Neural crest cell (in vitro differentiated cells): ENCODE results near the gene TOMM6. TPM values are rescaled to one million over a fixed set of nuclear protein-coding genes. Genes with fewer than 3 reads are reported as not detected.

Experiments
- DNase-seq: peaks from one replicate; pipeline ENCODE4 v3.0.0; 2021; ENCODE audit warnings: low read depth, mixed read lengths, low spot score
- H3K27ac Mint-ChIP-seq: one replicate; pipeline ENCODE4 v1.8.0; 2021; ENCODE audit warnings: mild to moderate bottlenecking, mixed read lengths; ENCODE audit not compliant: unreplicated experiment
- H3K27me3 Mint-ChIP-seq: 2 replicates; pipeline ENCODE4 v1.8.0; 2021; ENCODE audit warnings: low read depth, mild to moderate bottlenecking, mixed read lengths
- H3K36me3 Mint-ChIP-seq: 2 replicates; pipeline ENCODE4 v1.8.0; 2021; ENCODE audit warnings: low read depth, mild to moderate bottlenecking, mixed read lengths
- H3K4me1 Mint-ChIP-seq: 2 replicates; pipeline ENCODE4 v1.8.0; 2021; ENCODE audit warnings: mixed read lengths
- H3K4me3 Mint-ChIP-seq: one replicate; pipeline ENCODE4 v1.8.0; 2021; ENCODE audit warnings: mild to moderate bottlenecking, mixed read lengths
- H3K9me3 Mint-ChIP-seq: 2 replicates; pipeline ENCODE4 v1.8.0; 2021; ENCODE audit warnings: mixed read lengths
- CTCF ChIP-seq: fragments of 200-600 bp; sonication (generic); conservative IDR thresholded peaks from 2 replicates; pipeline ENCODE4 v1.5.0; 2021; ENCODE audit warnings: antibody characterized with exemption, mild to moderate bottlenecking
- total RNA-seq: library from RNA; stranded (reverse); gene quantifications from 2 replicates; pipeline ENCODE4 v1.2.1, GENCODE V29; 2021

TOMM6 gene
- total RNA-seq, 1 donor from 2014 or later, result 249 TPM

- Mint-ChIP-seq H3K4me1 (peaks cover 17% of the 10 kb centered on the region), H3K36me3 (no peaks in the 10 kb centered on the region), H3K9me3 (no peaks in the 10 kb centered on the region), H3K27ac (peak within 1 kb of the TSS; percentile 79), H3K4me3 (peak within 1 kb of the TSS; percentile 94), H3K27me3 (peaks cover 6% of the 10 kb centered on the region)
- peak; percentile 100 for DNase-seq
- peak; percentile 92 for TF ChIP-seq CTCF
These were observed 7.5 kb upstream of the TOMM6 start, which contains the start of gene FRS3 for GRCh38 chr6:41779788-41780550. Gene FRS3, minus strand, starts transcription at chr6:41779900. Its CDS starts 2,913 bp downstream, at chr6:41776987.

GRCh38 chr6:41780551-41781365 lies 6.7 kb upstream of the TOMM6 start, which contains the start of gene PRICKLE4:
Gene PRICKLE4, plus strand, starts transcription at chr6:41780782. Its CDS starts 2,692 bp downstream, at chr6:41783474.
- no peaks in the 10 kb centered on the region for H3K36me3 Mint-ChIP-seq
- peak within 1 kb of the TSS; percentile 12 for H3K27ac Mint-ChIP-seq

GRCh38 chr6:41781366-41781730 lies 6.1 kb upstream of the TOMM6 start:
- Mint-ChIP-seq H3K9me3 (no peaks in the 10 kb centered on the region), H3K4me1 (peaks cover 23% of the 10 kb centered on the region), H3K4me3 (peak overlapping the region; percentile 85), H3K36me3 (no peaks in the 10 kb centered on the region), H3K27ac (peak overlapping the region; percentile 8), H3K27me3 (peaks cover 6% of the 10 kb centered on the region)
- TF ChIP-seq CTCF, result no peak
- no peak for DNase-seq

More at GRCh38 chr6:41780551-41781365, 6.7 kb upstream of the TOMM6 start, which contains the start of gene PRICKLE4:
- Mint-ChIP-seq H3K4me3 (peak within 1 kb of the TSS; percentile 94), H3K9me3 (no peaks in the 10 kb centered on the region), H3K4me1 (peaks cover 19% of the 10 kb centered on the region), H3K27me3 (peaks cover 6% of the 10 kb centered on the region)
- DNase-seq, result no peak
- TF ChIP-seq CTCF, result no peak

- Mint-ChIP-seq H3K36me3 (peaks cover 3% of the 10 kb centered on the region), H3K4me3 (peak overlapping the region; percentile 81), H3K27ac (no peak overlapping the region), H3K27me3 (peaks cover 13% of the 10 kb centered on the region), H3K4me1 (peaks cover 33% of the 10 kb centered on the region), H3K9me3 (no peaks in the 10 kb centered on the region)
- DNase-seq, result no peak
- no peak for TF ChIP-seq CTCF
These were observed 4.3 kb upstream of the TOMM6 start for GRCh38 chr6:41783106-41783780.

DNA sequence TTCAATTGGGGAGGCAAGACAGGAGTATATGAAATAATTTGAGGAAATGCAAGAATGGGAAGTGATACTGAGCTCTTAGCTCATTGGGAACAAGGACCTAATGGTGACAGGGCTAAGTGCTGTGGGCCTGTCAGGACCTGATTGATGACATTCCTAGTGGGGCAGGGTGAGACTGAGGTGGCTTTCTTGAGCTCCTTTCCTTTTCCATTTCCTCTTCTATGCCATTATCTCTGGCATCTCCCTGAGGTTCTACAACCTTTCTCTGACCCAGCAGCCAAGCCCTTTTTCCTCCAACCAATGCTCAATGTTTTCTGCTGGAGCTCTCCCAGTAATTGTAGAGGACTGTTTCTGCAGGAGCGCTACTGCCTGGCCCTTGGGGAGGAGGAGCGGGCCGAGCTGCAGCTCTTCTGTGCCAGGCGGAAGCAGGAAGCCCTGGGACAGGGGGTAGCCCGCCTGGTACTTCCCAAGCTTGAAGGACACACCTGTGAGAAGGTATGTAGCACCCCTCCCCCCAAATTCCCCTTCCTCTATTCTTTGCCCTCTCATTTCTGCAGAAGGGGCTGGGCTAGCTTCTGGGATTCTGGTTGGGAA lies 2.8 kb upstream of the TOMM6 start:
- no peak for TF ChIP-seq CTCF
- peaks cover 6% of the 10 kb centered on the region for H3K36me3 Mint-ChIP-seq
- H3K27ac Mint-ChIP-seq, result no peak overlapping the region
- H3K9me3 Mint-ChIP-seq, result no peaks in the 10 kb centered on the region
- H3K27me3 Mint-ChIP-seq, result peaks cover 13% of the 10 kb centered on the region
- H3K4me3 Mint-ChIP-seq, result peak overlapping the region; percentile 81
- DNase-seq, result no peak
- peaks cover 31% of the 10 kb centered on the region for H3K4me1 Mint-ChIP-seq
